ENCODE measurements around the gene ODR4.

Gene ODR4

DNA sequence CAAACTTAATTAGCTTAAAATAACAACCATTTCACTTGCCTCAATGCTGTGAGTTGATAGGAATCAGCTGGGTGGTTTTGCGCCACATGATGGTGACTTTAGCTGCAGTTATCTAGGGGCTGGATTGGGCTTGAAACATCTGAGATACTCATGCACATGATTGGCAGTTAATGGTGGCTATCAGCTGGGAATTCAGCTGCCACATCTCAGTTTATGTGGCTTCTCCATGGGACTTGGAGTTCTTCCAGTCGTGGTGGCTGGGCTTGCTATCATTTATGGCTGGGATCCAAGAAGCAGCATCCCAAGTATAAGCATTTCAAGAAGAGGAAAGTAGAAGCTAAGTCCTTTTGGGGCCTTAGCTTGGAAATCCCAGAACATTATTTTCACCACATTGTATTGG lies 48.9 kb downstream of the ODR4 start:
- Histone ChIP-seq H3K4me1 (no peaks in the 10 kb centered on the region), H3K36me3 (peaks cover 6 to 20% (median 14%) of the 10 kb centered on the region in 3 donors), H3K9me3 (no peaks in the 10 kb centered on the region), H3K27me3 (no peaks in the 10 kb centered on the region), H3K4me3 (no peak overlapping the region), H3K27ac (no peak overlapping the region)
- TF ChIP-seq, protein P1, sequence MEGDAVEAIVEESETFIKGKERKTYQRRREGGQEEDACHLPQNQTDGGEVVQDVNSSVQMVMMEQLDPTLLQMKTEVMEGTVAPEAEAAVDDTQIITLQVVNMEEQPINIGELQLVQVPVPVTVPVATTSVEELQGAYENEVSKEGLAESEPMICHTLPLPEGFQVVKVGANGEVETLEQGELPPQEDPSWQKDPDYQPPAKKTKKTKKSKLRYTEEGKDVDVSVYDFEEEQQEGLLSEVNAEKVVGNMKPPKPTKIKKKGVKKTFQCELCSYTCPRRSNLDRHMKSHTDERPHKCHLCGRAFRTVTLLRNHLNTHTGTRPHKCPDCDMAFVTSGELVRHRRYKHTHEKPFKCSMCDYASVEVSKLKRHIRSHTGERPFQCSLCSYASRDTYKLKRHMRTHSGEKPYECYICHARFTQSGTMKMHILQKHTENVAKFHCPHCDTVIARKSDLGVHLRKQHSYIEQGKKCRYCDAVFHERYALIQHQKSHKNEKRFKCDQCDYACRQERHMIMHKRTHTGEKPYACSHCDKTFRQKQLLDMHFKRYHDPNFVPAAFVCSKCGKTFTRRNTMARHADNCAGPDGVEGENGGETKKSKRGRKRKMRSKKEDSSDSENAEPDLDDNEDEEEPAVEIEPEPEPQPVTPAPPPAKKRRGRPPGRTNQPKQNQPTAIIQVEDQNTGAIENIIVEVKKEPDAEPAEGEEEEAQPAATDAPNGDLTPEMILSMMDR (IDR thresholded peaks at IDR 0.05), result no peak
- DNase-seq, result no peak
- intact Hi-C loops (cut with DNase I; ENCODE audit: low total_unique reads), result no loop called here

DNA sequence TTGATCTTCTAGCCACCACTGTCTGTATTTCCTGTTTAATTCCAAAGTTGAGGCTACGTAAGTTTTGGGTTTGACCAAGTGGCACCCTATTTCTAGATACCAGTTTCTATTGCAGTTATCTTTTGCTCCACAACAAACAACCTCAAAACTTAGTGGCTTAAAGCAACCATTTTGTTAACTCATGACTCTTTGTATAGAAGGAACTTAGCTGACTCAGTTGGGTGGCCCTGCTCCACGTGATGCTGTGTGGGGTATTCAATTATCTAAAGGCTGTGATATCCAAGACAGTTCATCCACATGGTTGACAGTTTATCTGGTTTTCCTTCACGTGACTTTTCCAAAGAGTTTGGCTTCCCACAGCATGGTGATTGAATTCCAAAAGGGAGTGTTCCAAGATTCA lies 50.5 kb downstream of the ODR4 start:
- Histone ChIP-seq H3K4me3 (no peak overlapping the region), H3K27ac (no peak overlapping the region), H3K4me1 (no peaks in the 10 kb centered on the region), H3K36me3 (peaks cover 0 to 14% (median 0%) of the 10 kb centered on the region in 3 donors), H3K9me3 (no peaks in the 10 kb centered on the region), H3K27me3 (no peaks in the 10 kb centered on the region)
- no peak for DNase-seq
- intact Hi-C loops (cut with DNase I; ENCODE audit: low total_unique reads), result no loop called here
- TF ChIP-seq, protein P1 (IDR thresholded peaks at IDR 0.05), result no peak

DNA sequence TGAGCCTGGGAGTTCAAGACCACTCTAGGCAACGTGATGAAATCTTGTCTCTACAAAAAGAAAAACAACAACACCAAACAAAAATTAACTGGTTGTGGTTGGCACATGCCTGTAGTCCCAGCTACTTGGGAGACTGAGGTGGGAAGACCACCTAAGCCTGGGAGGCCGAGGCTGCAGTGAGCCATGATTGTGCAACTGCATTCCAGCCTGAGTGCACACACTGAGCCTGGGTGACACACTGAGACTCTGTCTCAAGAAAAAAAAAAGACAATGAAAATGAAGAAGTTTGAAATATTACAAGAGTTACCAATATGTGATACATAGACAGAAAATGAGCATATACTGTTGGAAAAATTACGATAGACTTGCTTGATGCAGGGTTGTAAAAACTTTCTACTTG lies 53.4 kb downstream of the ODR4 start:
- Histone ChIP-seq H3K27me3 (no peaks in the 10 kb centered on the region), H3K36me3 (peaks cover 0 to 14% (median 0%) of the 10 kb centered on the region in 3 donors), H3K9me3 (no peaks in the 10 kb centered on the region), H3K27ac (no peak overlapping the region), H3K4me3 (no peak overlapping the region), H3K4me1 (no peaks in the 10 kb centered on the region)
- TF ChIP-seq, protein P1 (IDR thresholded peaks at IDR 0.05), result no peak
- DNase-seq, result no peak
- intact Hi-C loops (cut with DNase I; ENCODE audit: low total_unique reads), result no loop called here

DNA sequence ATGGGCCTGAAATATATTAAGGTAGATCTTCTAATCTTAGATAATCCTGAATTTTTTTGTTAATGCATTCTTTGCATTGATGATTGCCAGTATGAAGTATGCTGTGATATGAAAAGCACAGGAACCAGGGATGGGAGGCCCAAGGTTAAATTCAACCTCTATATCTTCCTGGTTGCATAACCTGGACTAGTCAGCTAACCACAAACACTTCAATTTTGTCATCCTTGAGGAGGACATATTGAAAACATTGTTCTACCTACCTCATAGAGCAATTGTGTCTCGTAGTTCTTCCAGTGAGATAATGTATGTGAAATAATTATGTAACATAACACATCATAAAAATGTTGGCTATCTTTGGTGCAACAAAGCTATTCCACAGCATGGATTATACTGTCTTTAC lies 59.7 kb downstream of the ODR4 start:
- Histone ChIP-seq H3K9me3 (no peaks in the 10 kb centered on the region), H3K27ac (no peak overlapping the region), H3K36me3 (peaks cover 0 to 6% (median 6%) of the 10 kb centered on the region in 3 donors), H3K27me3 (no peaks in the 10 kb centered on the region), H3K4me3 (no peak overlapping the region), H3K4me1 (no peaks in the 10 kb centered on the region)
- no peak for DNase-seq
- TF ChIP-seq, protein P1 (IDR thresholded peaks at IDR 0.05), result no peak
- intact Hi-C loops (cut with DNase I; ENCODE audit: low total_unique reads), result no loop called here

DNA sequence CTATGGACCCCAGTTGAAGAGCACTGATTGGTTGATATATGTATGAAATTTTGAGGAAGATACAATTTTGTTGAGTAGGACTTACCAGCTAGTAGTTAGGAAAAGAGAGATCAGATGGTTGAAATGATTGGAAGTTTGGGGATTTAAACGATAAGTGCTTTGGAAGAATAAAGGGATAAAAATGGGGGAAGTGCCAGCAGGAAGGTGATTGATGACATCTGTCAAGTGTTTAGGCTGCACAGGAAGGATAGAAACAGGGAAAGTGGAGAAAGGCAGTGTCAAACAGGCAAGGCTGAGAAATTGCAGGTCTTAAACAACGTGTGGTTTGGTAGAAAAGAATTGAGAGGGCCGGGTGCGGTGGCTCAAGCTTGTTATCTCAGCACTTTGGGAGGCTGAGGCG lies 62.9 kb downstream of the ODR4 start:
- TF ChIP-seq, protein P1 (IDR thresholded peaks at IDR 0.05), result no peak
- intact Hi-C loops (cut with DNase I; ENCODE audit: low total_unique reads), result no loop called here
- Histone ChIP-seq H3K9me3 (no peaks in the 10 kb centered on the region), H3K36me3 (peaks cover 0 to 6% (median 6%) of the 10 kb centered on the region in 3 donors), H3K4me1 (no peaks in the 10 kb centered on the region), H3K27ac (no peak overlapping the region), H3K4me3 (no peak overlapping the region), H3K27me3 (no peaks in the 10 kb centered on the region)
- no peak for DNase-seq

DNA sequence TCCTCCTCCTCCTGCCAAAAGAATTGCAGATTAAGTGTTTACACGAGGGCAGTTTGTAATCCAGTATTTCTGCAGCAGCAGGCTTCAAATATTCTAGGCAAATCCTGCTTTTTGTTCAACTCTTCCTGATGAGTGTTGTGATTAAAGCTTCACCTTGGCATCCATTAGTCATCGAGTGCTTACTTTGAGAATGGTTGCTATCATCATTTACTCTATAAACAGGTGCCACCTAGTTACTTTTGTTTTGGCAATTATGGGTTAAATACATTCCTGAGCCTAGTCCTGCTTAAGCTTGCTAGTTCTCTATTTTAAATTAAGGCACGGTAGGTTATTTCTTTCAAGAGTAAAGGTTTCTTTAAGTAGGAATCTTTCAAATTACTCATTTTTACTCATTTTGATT lies 64.9 kb downstream of the ODR4 start:
- Histone ChIP-seq H3K4me3 (no peak overlapping the region), H3K27me3 (no peaks in the 10 kb centered on the region), H3K36me3 (peaks cover 0 to 6% (median 6%) of the 10 kb centered on the region in 3 donors), H3K27ac (no peak overlapping the region), H3K9me3 (no peaks in the 10 kb centered on the region), H3K4me1 (no peaks in the 10 kb centered on the region)
- no peak for DNase-seq
- intact Hi-C loops (cut with DNase I; ENCODE audit: low total_unique reads), result no loop called here
- TF ChIP-seq, protein P1 (IDR thresholded peaks at IDR 0.05), result no peak
